ENCODE data around the gene TP53I13. TPM values are rescaled to one million over a fixed set of nuclear protein-coding genes. Genes with fewer than 3 reads are reported as not detected.

TP53I13 gene
- total and polyA plus RNA-seq, 10 of the 15 experiments (the other 5 are each of a cell fraction or from before 2014, with no cell fraction given) = 0.31 to 45.1 (median 19.5) TPM; not detected in 1

DNA sequence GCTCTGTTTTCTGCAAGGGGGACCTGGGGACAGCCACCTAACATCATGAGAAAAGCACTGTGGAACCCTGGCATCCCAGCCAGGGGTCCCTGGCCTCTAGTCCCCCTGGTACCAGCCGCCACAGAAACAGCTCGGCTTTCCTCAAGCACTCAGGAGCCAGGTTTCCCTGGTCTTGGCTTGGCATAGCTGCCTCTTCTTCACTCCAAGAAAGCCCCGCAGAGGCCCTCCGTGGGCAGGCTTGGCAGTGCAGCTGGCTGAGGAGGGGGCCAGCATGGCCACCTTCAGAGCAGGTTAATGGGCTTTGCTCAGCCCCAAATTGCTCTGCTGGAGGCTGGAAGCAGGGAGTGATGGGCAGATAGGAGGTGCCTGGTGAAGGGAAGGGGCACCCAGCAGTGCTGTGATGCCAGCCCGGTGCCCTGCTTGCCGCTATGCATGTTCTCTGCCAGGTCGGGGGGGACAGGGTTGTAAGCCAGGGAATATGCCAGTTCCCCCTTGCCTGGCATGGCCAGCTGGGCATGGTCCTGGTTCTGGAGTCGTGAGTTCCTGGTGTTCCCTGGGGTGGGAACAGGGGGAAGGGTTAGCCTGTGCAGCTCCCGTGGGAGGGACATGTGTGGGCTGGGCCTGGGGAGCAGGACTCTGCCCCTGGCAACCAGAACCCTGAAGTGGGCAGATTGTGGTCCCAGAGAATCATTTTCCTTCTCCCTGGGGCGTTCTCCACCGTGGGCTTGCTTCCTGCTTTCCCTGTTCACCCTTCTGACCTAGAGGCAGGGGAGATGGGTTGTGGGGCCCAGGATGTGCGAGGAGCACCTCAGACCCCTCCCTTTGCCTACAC, 27.7 kb downstream of the TP53I13 start (continued):
- TF ChIP-seq, protein P1, sequence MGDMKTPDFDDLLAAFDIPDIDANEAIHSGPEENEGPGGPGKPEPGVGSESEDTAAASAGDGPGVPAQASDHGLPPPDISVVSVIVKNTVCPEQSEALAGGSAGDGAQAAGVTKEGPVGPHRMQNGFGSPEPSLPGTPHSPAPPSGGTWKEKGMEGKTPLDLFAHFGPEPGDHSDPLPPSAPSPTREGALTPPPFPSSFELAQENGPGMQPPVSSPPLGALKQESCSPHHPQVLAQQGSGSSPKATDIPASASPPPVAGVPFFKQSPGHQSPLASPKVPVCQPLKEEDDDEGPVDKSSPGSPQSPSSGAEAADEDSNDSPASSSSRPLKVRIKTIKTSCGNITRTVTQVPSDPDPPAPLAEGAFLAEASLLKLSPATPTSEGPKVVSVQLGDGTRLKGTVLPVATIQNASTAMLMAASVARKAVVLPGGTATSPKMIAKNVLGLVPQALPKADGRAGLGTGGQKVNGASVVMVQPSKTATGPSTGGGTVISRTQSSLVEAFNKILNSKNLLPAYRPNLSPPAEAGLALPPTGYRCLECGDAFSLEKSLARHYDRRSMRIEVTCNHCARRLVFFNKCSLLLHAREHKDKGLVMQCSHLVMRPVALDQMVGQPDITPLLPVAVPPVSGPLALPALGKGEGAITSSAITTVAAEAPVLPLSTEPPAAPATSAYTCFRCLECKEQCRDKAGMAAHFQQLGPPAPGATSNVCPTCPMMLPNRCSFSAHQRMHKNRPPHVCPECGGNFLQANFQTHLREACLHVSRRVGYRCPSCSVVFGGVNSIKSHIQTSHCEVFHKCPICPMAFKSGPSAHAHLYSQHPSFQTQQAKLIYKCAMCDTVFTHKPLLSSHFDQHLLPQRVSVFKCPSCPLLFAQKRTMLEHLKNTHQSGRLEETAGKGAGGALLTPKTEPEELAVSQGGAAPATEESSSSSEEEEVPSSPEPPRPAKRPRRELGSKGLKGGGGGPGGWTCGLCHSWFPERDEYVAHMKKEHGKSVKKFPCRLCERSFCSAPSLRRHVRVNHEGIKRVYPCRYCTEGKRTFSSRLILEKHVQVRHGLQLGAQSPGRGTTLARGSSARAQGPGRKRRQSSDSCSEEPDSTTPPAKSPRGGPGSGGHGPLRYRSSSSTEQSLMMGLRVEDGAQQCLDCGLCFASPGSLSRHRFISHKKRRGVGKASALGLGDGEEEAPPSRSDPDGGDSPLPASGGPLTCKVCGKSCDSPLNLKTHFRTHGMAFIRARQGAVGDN (IDR thresholded peaks at IDR 0.05) = no peak
- no peak for TF ChIP-seq CREM (IDR thresholded peaks at IDR 0.05; ENCODE audit: low read depth)
- TF ChIP-seq, protein P2, sequence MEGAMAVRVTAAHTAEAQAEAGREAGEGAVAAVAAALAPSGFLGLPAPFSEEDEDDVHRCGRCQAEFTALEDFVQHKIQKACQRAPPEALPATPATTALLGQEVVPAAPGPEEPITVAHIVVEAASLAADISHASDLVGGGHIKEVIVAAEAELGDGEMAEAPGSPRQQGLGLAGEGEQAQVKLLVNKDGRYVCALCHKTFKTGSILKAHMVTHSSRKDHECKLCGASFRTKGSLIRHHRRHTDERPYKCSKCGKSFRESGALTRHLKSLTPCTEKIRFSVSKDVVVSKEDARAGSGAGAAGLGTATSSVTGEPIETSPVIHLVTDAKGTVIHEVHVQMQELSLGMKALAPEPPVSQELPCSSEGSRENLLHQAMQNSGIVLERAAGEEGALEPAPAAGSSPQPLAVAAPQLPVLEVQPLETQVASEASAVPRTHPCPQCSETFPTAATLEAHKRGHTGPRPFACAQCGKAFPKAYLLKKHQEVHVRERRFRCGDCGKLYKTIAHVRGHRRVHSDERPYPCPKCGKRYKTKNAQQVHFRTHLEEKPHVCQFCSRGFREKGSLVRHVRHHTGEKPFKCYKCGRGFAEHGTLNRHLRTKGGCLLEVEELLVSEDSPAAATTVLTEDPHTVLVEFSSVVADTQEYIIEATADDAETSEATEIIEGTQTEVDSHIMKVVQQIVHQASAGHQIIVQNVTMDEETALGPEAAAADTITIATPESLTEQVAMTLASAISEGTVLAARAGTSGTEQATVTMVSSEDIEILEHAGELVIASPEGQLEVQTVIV (IDR thresholded peaks at IDR 0.05; ENCODE audit: borderline replicate concordance, partially characterized antibody) = no peak
- TF ChIP-seq, protein P3, sequence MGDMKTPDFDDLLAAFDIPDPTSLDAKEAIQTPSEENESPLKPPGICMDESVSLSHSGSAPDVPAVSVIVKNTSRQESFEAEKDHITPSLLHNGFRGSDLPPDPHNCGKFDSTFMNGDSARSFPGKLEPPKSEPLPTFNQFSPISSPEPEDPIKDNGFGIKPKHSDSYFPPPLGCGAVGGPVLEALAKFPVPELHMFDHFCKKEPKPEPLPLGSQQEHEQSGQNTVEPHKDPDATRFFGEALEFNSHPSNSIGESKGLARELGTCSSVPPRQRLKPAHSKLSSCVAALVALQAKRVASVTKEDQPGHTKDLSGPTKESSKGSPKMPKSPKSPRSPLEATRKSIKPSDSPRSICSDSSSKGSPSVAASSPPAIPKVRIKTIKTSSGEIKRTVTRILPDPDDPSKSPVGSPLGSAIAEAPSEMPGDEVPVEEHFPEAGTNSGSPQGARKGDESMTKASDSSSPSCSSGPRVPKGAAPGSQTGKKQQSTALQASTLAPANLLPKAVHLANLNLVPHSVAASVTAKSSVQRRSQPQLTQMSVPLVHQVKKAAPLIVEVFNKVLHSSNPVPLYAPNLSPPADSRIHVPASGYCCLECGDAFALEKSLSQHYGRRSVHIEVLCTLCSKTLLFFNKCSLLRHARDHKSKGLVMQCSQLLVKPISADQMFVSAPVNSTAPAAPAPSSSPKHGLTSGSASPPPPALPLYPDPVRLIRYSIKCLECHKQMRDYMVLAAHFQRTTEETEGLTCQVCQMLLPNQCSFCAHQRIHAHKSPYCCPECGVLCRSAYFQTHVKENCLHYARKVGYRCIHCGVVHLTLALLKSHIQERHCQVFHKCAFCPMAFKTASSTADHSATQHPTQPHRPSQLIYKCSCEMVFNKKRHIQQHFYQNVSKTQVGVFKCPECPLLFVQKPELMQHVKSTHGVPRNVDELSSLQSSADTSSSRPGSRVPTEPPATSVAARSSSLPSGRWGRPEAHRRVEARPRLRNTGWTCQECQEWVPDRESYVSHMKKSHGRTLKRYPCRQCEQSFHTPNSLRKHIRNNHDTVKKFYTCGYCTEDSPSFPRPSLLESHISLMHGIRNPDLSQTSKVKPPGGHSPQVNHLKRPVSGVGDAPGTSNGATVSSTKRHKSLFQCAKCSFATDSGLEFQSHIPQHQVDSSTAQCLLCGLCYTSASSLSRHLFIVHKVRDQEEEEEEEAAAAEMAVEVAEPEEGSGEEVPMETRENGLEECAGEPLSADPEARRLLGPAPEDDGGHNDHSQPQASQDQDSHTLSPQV (IDR thresholded peaks at IDR 0.05) = no peak
- TF ChIP-seq NFYB (IDR thresholded peaks at IDR 0.05; ENCODE audit: insufficient read depth, low read depth, low read length) = no peak
- no peak for TF ChIP-seq KDM1A (IDR thresholded peaks at IDR 0.05; ENCODE audit: borderline replicate concordance)
- TF ChIP-seq, protein P4, sequence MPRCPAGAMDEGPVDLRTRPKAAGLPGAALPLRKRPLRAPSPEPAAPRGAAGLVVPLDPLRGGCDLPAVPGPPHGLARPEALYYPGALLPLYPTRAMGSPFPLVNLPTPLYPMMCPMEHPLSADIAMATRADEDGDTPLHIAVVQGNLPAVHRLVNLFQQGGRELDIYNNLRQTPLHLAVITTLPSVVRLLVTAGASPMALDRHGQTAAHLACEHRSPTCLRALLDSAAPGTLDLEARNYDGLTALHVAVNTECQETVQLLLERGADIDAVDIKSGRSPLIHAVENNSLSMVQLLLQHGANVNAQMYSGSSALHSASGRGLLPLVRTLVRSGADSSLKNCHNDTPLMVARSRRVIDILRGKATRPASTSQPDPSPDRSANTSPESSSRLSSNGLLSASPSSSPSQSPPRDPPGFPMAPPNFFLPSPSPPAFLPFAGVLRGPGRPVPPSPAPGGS (IDR thresholded peaks at IDR 0.05; ENCODE audit: borderline replicate concordance, insufficient read depth, low read depth, low read length, poor library complexity, severe bottlenecking) = no peak
